Measurements from ENCODE around the gene CRTC1.

- TF ChIP-seq CTCF (conservative IDR thresholded peaks at IDR 0.05; ENCODE audit: low read depth, low read length) = no peak
- no peak for TF ChIP-seq EZH2 (IDR thresholded peaks at IDR 0.05; ENCODE audit: borderline replicate concordance, low read depth, low read length, poor library complexity, severe bottlenecking)
These were observed 17.7 kb upstream of the CRTC1 start for GRCh38 chr19:18665771-18666202.
